GM21447 (cell line): ENCODE measurements around the gene ZNF140.

Experiments
- ATAC-seq: cut with Tn5 transposase; IDR thresholded peaks from one replicate; pipeline ENCODE4 v1.9.1; 2021; ENCODE audit not compliant: unreplicated experiment

ZNF140 gene

DNA sequence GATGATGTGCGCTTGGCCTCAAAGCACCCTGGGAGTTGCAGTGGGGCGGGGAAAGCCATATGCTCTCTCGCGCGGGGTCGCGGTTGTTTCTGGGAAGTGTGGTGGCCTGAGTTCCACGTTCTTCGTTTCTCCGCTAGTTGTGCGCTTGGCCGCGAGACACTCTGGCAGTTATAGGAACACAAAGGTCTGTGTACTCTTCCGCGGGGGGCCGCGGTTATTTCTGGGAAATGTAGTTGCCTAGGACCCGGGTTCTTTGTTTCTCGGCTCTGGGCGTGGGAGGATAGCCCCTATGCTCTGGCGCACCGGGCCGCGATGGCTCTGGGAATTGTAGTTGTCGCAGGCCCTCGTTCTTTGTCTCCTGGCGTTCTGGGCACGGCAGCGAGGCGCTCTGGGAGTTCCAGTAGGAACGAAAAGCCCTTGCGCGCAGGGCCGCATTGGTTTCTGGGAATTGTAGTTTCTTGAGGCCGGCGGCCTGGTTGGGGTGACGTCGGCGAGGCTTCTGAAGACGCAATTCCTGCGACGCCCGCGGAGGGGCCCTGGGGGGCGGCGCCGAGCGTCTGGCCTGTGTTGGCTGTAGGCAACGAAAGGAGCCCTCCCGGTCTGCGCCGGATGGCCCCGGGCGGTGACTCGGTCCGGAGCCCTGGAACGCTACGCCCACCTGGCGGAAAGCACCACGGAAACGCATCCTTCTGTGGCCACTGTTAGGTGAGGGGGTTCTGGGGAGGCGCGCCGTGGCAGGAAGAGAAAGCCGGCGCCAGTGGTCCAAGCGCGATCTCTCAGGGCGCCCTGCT lies at the start of gene ZNF140:
ZNF140 (plus strand) TSS at position 556 of the 791 bp plus-strand sequence. CDS start 398 bp downstream, outside the sequence.
- ATAC-seq = peak; percentile 65

DNA sequence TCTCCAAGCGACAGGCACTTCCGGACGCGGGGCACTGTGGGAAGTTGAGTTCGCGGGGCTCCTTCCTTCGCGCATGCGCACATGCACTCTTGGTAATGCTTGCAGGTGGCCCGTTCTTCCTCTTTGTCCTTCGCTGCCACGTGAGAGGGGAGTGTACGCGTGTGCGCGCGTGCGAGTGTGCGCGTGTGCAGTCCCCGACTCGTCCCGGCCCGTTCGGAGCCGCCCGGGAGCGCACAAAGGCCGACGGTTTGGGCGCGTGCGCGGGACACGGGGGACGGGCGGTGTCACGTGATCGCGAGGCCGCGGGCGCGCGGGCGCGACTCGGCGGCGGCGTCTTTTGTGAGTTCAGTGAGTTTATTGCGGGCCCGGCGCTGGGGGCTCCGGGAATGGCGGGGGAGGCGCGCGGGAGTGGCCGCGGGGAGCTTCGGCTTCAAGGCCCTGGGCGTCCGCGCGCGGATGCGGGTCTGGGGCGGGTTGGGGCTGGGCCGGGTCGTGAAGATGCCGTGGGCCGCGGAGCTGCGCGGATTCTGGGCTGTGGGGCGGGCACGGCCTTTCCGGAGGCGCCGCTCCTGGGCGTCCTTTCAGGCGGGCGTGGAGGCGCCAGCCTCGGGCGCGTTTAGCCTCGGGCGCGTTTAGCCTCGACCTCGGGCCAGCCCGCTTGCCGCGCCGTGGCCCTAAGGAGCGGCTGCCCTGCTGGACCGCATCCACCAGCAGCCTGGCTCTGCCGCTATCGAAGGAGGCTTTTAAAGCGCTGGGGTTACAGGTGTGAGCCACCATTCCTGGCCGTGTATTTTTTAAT lies 43.3 kb upstream of the ZNF140 start, which contains the start of gene ZNF84:
ZNF84 (plus strand) TSS at position 303 of the 799 bp plus-strand sequence. CDS start 3,959 bp downstream, outside the sequence.
- ATAC-seq = peak; percentile 91

DNA sequence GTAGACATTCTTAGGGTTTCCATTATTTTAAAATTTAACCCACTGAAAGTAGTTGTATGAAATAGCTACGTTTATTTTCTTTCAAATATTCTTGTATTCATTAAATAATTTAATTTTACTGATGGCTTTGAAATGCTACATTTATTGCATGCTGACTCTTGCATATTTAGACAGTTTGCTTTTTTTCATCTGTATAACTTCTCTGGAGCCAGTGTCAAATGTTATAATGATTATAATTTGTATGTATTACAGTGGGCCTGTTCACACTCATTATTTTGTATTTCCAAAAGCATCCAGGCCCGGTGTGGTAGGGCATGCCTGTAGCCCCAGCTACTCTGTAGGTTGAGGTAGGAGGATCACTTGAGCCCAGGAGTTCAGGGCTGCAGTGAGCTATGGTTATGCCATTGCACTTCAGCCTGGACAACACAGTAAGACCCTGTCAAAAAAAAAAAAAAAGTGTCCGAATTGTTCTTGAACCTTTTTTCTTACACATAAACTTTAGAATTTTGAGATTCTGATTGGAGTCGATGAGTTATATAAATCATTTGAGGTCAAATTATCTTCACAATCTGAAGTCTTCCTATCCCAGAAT lies 42.5 kb upstream of the ZNF140 start:
- no peak for ATAC-seq

DNA sequence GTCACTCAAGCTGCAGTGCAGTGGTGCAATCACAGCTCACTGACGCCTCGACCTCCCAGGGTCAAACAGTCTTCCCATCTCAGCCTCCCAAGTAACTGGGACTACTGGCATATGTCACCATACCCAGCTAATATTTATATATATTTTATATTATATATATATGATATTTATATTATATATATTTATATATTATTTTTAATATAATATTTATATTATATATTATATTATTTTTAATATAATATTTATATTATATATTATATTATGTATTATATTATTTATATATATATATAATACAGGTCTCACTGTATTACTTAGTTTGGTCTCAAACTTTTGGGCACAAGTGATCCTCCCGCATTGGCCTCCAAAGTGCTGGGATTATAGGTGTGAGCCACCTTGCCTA lies 34.0 kb upstream of the ZNF140 start:
- no peak for ATAC-seq

- ATAC-seq = no peak
Observed at GRCh38 chr12:133057446-133057845, 23.3 kb upstream of the ZNF140 start.

DNA sequence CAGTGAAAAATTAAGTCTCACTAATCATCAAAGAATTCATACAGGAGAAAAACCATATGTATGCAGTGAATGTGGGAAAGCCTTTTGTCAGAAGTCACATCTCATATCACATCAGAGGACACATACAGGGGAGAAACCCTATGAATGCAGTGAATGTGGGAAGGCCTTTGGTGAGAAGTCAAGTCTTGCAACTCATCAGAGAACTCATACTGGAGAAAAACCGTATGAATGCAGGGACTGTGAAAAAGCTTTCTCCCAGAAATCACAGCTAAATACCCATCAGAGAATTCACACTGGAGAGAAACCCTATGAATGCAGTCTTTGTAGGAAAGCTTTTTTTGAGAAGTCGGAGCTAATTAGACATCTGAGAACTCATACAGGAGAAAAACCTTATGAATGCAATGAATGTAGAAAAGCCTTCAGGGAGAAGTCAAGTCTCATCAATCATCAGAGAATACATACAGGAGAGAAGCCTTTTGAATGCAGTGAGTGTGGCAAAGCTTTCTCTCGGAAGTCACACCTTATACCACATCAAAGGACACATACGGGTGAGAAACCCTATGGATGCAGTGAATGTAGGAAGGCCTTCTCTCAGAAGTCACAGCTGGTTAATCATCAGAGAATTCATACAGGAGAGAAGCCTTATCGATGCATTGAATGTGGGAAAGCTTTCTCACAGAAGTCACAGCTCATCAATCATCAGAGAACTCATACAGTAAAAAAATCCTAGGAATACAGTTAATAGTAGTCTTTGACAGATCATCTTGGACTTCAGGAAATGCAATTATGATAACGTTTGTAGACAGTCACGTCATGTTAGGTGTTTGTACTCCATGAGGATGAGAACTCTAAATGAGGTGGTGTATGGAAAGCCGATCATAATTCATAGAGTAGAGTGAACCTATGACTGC lies 22.3 kb upstream of the ZNF140 start:
- ATAC-seq = no peak

DNA sequence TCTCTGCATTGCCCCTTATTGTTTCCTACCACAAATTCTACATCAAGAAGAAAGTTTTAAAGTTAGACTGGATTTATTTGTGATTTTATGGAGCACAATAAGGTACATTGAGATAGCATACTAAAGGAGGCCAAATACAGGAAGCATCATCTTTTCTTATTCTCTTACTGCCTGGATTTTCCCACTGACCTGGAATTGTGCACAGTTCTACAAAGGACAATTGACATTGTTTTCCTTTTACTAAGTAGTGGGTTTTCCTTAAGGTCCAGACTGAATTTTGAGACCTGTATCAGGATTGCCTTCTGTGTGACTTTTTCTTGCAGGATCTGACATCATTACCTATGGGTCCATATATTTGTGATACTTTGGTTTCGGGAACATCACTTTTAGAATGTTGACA lies 18.8 kb upstream of the ZNF140 start:
- ATAC-seq = no peak

DNA sequence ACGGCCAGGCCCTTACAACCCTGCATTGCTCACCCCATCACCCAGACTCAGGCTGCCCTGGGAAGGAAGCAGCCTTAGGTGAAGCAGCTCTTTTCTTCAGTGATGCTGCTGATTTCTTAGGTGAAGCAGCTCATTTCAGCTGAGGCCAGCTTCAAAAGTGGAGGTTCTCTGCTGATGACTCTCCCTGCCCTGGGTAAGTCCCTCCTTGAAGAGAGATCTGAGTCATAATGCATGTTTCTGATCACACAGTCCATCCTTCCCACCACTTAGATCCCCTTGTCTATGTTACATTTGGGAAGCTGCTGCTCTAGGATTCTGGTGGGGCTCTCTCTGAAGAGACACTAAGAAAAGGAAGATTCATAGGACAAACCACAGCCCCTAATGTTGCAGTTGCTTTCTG lies 17.2 kb upstream of the ZNF140 start:
- no peak for ATAC-seq

- no peak for ATAC-seq
Observed at GRCh38 chr12:133073836-133074235, 6.9 kb upstream of the ZNF140 start.

- peak; percentile 84 for ATAC-seq
Observed at GRCh38 chr12:133080026-133080367, 726 bp upstream of the ZNF140 start.

- ATAC-seq = no peak
Observed at GRCh38 chr12:133081159-133081780, 547 bp downstream of the ZNF140 start.

GRCh38 chr12:133083345-133083744 lies 2.6 kb downstream of the ZNF140 start:
- ATAC-seq = no peak

- ATAC-seq = no peak
Observed at GRCh38 chr12:133105620-133106019, 24.9 kb downstream of the ZNF140 start.

- no peak for ATAC-seq
Observed at GRCh38 chr12:133106253-133106652, 25.5 kb downstream of the ZNF140 start.

GRCh38 chr12:133107121-133107520 lies 26.4 kb downstream of the ZNF140 start:
- no peak for ATAC-seq

DNA sequence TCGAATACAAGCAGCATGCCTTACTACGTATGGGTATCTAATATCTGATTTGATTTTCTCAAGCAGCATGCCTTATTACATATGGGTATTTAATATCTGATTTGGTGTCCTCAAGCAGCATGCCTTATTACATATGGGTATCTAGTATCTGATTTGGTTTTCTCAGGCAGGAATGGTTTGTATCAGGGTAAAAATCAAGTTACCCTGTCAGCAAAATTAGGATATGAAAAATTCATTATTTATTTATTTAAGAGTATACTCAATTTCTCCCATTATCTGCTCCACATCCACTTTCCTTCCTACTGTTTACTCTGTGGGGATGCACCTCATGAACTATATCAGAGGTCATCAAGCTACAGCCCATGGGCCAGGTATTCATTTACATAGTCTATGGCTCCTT lies 27.4 kb downstream of the ZNF140 start:
- no peak for ATAC-seq

- ATAC-seq = no peak
Observed at GRCh38 chr12:133120385-133121191, 39.9 kb downstream of the ZNF140 start.

DNA sequence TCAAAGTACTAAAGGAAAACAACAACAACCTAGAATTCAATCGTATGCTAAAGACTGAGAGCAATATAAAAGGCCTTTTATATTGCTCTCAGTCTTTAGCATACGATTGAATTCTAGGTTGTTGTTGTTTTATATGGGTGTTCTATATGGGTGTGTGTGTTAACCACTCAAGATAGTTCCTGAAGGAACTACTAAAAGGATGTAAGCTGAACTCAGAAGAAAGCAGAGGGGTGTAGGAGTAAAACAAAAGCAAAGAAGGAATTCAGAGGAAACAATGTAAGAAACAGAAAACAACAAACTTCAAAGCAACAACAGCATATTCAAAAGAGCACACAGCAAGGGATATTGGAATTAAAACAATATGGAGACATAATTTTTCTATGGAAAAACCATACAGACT lies 44.0 kb downstream of the ZNF140 start:
- ATAC-seq = no peak

- ATAC-seq = peak; percentile 4
Observed at GRCh38 chr12:133129368-133130037, 48.8 kb downstream of the ZNF140 start.
